Stimulated activated CD8-positive, alpha-beta memory T cell treated with anti-CD3 and anti-CD28 coated beads, Interleukin-7, amount 100 ng/mL, for 4 hours (primary cell): ENCODE results near the gene PBX3.
A peak's percentile ranks its signal among the peaks of the same experiment; 100 is the strongest.

Experiments used
- DNase-seq, 2 donors: peaks; one replicate each; pipeline ENCODE4 v3.0.0-alpha.2; 2020; ENCODE audit warnings: low read depth in 2 of 2

Gene PBX3

DNA sequence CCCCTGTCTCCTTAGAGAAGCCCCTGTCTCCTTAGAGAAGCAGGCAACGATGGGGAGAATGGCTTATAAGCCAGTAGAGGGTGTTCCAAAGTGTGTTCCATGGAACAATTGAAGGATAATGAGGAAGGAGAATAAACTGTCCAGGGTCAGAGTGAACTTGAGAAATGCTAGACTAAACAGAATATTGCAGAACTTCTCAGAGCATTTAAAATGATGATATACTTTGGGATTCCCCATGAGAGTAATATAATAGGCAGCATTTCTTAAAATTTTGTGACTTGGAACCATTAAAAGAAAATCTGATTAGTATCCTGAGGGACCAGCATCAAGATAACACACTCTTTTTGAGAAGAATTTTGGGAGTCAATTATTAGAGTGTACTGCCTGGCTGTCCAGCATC is 116.8 kb downstream of the PBX3 start:
- no peak for DNase-seq

- no peak for DNase-seq
Observed at GRCh38 chr9:125867751-125868415, 120.7 kb downstream of the PBX3 start.

DNA sequence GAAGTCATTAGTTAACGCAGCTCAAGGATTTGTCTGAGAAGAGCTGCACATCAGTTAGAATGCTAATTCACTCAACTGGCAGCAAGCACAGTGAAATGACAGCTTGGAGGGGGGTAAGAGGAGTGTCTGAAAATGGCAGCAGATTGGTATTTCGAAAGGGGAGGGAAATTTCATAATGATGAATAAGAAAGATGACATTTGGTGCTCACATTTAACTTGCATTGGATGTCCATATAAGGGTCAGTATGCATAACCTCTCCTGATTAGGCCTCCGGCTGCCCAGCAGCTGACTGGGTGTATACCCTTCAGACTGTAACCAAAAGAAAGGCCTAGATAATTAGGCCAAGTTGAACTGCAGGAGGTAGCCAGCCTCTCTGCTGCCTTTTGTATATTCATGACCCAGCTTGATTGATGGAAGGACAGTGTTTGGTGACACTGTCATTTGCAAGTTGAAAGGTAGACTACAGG is 131.0 kb downstream of the PBX3 start:
- DNase-seq = no peak

DNA sequence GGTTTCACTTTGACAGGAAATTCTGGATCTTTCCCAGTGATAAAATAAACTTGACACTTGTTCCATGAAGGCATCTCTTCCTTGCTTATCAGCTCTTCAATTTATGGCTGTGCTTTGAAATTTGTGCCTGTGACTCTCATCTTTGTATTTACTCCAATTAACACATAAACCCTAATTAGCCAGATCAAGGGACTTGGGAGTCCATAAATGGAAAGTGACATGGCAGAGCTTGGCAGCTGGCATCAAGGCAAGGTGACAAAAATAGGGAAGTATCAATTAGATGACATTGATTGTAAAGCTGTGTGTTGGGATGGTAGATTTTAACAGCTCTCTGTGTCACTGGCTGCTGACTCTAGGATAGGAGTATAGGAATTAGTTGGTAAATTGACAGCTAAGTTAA is 133.9 kb downstream of the PBX3 start:
- no peak for DNase-seq

DNA sequence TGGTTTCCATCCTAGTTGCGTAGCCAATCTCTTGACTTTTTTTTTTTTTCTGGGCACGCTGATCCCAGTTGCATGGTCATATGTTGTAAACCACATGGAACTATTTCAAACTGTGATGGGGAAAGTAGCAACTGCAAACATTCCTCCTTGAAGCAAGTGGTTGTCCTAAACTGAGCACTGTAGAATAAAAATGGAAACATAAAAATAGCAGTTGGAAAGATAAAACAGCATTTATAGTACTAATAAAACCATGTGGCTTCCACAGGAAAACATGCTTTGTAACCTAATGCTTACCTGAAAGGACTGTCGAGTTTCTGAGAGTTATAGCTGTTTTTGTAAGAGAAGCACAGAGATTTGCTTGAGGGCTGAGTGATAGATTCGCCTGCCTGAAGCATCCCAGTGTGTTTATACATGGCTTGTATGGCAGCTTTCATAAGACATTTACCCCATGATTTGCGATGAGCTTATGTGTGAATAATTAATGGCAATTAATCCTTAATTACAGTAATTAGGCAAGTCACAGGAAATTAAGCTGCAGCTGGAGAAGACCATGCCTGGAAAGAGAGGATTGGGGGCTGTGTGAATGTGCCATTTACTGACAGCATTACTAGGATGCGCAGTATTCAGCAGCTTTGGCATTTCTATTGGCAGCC is 136.5 kb downstream of the PBX3 start:
- DNase-seq = no peak

DNA sequence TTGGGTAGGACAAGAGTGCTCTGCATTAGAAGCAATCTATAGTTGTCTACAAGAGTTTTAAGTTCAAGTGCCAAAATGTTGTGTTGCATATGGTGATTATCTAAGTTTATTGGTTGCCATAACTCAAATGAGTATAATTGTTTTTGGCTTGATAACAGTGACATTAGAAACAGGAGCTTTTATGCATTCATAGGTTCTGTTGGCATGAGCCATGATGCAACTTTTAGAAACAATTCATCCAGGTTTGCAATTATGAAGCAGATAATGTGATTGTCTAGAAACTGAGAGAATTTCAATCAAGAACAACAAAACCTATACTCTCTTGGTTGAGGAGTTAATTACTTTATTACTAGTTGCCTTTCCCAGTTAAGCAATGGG is 137.0 kb downstream of the PBX3 start:
- no peak for DNase-seq

- DNase-seq = no peak
Observed at GRCh38 chr9:125885405-125886034, 138.3 kb downstream of the PBX3 start.

- no peak for DNase-seq
Observed at GRCh38 chr9:125886365-125886764, 139.2 kb downstream of the PBX3 start.

- no peak for DNase-seq
Observed at GRCh38 chr9:125887172-125887571, 140.0 kb downstream of the PBX3 start.

DNA sequence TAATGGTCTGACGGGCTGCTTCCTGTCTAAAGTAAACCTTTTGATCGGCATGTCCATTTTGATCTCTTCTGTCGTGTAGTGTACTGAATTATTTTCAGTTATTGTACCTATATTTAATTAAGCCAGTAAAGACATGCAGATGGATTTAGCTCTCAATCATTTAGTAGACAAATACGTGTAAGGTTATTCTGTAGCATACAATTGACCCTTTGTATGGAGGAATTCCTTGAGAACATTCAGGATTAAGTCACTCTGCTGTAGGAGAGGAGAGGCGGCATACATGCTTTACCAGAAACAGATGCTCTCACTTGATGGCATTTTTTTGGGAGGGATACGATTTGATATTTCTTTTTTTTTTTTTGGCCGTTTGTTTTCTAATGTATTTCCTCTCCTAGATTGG is 141.0 kb downstream of the PBX3 start:
- DNase-seq = no peak

DNA sequence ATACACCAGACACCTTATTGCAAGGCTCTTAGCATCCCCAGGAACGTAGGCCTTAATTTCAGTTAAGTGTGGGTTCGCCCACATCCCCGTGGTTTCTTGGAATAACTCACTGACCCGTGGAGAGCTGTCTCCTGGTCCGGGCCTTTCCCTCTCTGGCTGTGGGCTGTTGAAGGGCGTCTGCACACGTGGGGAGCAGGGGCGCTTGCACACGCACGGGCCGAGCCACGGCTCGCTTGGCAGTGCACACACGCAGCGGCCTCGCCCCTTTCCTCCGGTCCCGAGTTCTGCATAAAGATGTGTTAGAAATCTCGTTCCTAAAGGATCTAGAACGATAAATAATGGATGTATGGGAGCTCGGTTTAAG is 141.9 kb downstream of the PBX3 start:
- no peak for DNase-seq

DNA sequence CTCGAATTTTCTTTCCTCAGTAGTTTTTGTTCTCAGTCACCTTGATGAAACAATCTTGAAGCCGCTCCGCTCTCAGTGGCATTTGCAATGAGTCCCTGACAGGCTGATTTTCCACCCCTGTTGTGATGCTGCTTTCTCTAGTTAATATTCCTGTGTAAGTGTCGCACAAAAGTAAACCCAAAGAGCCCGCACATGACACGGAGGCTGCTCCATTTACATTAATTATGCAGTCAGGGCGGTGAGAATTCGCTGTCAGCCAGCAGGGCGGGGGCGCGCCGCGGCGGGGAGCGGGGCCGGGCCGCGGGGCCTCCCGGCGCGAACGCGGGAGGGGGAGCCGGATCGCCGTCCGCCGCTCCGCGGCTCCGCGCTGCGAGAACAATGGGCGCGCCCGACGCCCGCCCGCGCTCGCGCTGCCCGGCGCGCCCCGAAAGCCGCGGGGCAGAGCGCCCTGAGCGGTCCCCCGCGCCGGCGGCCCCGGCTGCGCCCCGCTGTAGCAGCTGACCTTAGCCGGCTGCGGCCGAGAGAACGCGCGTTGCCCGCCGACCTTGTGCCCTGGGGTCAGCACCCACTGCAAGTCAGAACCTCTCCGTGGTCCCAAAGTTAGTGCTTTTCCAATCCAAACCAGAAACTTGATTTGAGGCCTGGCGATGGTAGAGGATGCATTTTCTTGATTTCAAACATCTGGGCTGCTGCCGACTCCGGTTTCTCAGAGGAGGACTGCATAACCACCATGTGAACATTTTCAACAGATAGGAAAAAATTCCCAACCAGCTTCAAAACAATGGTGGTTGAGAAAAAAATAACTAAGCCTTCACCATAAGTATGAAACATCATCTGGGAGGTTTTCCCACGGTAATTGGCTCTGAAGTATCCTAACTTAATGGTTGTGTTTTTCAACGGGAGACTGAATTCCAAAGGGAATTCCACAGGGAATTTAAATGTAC is 142.6 kb downstream of the PBX3 start:
- peak; percentile 2 to 19 for DNase-seq

DNA sequence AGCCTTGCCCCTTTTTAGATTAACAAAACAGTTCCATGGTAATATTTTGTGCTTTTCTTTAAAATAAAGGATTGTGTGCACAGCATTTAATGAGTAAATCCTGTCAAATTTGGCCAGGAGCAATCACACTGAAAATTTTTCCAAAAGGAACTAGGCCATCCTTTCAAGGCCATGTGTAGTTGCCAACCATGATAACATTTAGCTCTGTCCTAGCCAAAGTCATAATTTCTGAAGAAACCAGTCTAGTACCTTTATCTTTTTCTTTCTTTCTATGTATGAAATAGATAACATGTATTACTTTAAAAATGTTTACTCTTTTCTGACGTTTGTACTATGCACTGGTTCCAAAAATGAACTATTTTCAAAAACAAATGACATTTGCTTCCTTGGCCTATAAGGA is 143.7 kb downstream of the PBX3 start:
- no peak for DNase-seq

DNA sequence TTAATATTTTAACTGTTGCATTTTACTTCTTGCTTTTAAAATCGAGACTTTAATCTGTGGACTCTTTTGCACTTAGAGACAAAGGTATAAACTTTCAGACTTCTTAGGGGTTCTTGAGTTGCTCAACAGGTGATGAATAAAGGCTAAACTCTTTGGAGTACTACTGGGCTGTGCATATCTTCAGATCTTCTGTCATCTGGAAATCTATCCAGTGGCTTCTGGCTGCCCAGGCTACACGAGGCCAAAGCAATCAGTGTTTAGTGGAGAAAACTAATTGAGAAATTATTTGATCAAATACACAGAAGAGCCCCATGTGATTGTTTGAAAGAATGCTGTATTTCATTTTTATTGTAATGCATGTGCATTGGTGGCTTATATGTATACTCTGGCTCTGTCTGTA is 146.1 kb downstream of the PBX3 start:
- no peak for DNase-seq

GRCh38 chr9:125894566-125894965 is 147.4 kb downstream of the PBX3 start:
- no peak for DNase-seq

DNA sequence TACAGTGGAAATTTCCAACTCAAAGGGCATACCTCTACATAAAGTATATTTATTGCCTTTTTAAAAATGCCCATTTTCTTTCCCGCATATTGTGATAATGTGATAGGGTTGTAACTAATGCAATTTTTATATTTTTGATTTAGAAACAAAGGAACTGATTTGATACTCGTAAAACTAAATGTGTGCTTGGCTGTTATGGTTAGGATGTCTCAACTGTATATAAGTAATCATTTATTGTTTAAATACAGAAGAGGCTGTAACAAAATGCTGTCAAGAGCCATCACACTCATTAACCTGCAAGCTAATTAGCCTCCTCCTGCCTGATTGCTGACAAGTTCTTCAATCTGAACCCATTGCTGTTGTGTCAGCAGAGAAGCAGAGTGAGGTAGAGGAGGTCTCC is 149.2 kb downstream of the PBX3 start:
- DNase-seq = no peak

DNA sequence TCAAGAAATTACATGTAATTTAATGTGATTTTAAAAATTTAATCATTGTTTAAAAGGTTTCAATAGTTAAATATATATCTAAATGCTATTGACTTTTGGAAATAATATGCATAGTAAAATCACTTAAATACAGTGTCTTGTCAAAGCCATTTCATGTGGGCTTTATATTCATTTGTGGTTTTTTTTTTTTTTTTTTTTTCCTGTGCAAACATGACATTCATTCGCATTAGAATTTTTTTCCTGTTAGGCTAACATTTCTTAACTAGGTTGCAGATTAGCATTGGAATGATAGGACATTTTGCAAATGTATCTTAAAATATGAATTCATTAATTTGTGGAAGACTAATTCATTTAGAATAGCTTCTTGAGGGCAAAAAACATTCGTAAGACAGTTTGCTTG is 149.8 kb downstream of the PBX3 start:
- no peak for DNase-seq

DNA sequence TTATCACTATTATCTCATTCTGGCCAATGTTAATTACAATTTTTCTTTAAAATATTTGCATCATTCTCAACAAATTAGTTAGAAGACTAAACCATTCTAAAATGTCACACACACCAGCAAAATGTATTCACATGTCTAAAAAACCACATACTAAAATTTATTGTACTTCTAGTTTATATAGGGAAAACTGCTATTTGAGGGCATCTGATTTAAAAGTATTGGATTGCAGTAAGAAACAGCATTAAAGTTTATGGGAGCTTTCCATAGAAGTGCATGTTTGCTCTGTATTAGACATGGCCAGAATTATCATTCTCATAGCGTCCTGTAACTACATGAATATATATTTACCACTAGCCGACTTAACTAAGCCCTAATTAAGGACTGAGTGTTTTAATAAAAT is 150.3 kb downstream of the PBX3 start:
- no peak for DNase-seq

- no peak for DNase-seq
Observed at GRCh38 chr9:125902214-125902613, 155.0 kb downstream of the PBX3 start.

DNA sequence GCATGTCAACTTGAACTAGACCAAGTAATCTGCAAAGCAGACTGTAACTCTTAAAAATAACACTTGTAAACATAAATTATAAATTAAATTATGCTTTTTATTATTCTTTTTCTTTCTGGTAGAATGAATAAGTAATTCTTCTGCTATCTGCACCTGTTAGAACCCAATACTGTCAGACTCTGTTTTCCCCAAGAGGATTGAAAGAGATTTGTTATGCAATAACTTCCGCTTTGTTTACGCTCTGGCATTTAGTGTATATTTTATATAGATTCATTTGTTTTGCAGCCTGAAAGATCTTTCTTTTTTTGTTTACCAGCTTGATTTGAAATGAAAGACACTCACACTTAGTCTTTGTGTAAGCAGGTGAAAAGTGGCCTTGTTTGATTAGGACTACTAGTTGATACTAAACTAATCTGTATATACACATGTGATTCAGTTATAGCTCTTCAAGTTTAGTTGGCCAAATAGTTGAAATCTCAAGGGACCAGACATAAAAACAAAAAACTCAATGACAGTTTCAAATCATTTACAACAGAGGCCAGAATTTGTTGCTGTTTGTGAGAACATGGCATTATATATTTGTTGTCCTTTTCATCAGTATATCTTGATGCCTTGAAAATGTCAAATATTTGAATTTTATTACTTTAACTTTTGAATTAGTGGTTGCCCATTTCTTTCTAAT is 155.8 kb downstream of the PBX3 start:
- DNase-seq = no peak

DNA sequence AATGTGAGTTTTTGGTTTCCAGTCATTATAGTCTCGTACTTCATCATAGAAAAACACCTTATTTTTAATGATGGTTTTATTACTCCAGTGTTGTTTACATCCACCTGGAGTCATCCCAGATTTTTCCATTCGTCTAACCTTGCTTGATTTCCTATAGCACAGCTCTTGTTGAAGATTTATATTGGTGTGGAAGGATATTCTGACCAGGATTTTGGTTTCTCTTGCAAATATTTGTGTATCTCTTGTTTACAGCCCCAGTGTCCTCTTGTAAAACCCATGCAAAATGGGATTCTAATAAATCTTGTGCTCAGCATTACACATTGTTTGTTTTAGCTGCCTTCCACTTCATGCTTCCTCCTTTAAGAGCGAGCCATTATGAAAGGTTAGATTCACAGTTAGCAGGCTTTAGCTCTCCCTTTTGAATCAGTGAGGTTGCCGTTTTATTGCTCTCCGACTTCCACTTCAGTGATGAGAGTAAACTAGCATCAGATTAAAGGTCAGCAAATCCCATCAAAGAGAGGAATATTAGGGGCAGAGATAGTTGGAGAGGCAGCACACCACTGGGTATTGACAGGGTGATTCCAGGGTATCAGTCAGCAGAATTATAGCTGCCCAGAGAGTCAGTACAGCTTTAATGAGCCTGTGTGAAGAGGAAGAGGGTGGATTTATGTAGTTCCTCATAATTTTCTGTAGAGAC is 157.1 kb downstream of the PBX3 start:
- DNase-seq = no peak
